NCI-H128 (cell line): ENCODE measurements around the gene PDCD6IP.

Experiments used
- DNase-seq: peaks from one replicate; lab custom pipeline; 2025; ENCODE audit not compliant: unreplicated experiment; lab: John Stamatoyannopoulos, UW

Gene PDCD6IP

GRCh38 chr3:33886015-33886414 lies 87.6 kb downstream of the PDCD6IP start:
- no peak for DNase-seq

- no peak for DNase-seq
Measured at GRCh38 chr3:33887478-33887877, 89.0 kb downstream of the PDCD6IP start.

- no peak for DNase-seq
Measured at GRCh38 chr3:33889394-33890039, 91.1 kb downstream of the PDCD6IP start.

- no peak for DNase-seq
Measured at GRCh38 chr3:33892655-33893054, 94.2 kb downstream of the PDCD6IP start.

GRCh38 chr3:33895658-33896057 lies 97.2 kb downstream of the PDCD6IP start:
- no peak for DNase-seq

GRCh38 chr3:33897306-33897705 lies 98.9 kb downstream of the PDCD6IP start:
- no peak for DNase-seq

GRCh38 chr3:33898901-33899300 lies 100.5 kb downstream of the PDCD6IP start:
- DNase-seq, result no peak

GRCh38 chr3:33900440-33900808 lies 102.0 kb downstream of the PDCD6IP start:
- no peak for DNase-seq

GRCh38 chr3:33900809-33901505 lies 102.5 kb downstream of the PDCD6IP start:
- DNase-seq, result no peak

GRCh38 chr3:33901862-33902563 lies 103.6 kb downstream of the PDCD6IP start:
- no peak for DNase-seq

GRCh38 chr3:33904730-33905129 lies 106.3 kb downstream of the PDCD6IP start:
- no peak for DNase-seq

GRCh38 chr3:33908250-33908851 lies 109.9 kb downstream of the PDCD6IP start:
- DNase-seq, result no peak

- no peak for DNase-seq
Measured at GRCh38 chr3:33909547-33909946, 111.1 kb downstream of the PDCD6IP start.

- no peak for DNase-seq
Measured at GRCh38 chr3:33910031-33910430, 111.6 kb downstream of the PDCD6IP start.

GRCh38 chr3:33911525-33912322 lies 113.3 kb downstream of the PDCD6IP start:
- DNase-seq, result no peak

GRCh38 chr3:33914212-33914611 lies 115.8 kb downstream of the PDCD6IP start:
- no peak for DNase-seq

- DNase-seq, result no peak
Measured at GRCh38 chr3:33914731-33915379, 116.4 kb downstream of the PDCD6IP start.

- DNase-seq, result no peak
Measured at GRCh38 chr3:33915796-33916546, 117.5 kb downstream of the PDCD6IP start.

- DNase-seq, result no peak
Measured at GRCh38 chr3:33918126-33918756, 119.8 kb downstream of the PDCD6IP start.
